ENCODE data around the gene BRD1. TPM values are rescaled to one million over a fixed set of nuclear protein-coding genes. Genes with fewer than 3 reads are reported as not detected.

BRD1 gene
- total RNA-seq, 1 donor from 2014 or later = 14.9 TPM

- no peak overlapping the region for H3K4me3 ChIP-seq
- H3K27ac ChIP-seq (replicated peaks) = no peak overlapping the region
- peaks cover 10% of the 10 kb centered on the region for H3K9me3 ChIP-seq (replicated peaks)
- no peaks in the 10 kb centered on the region for H3K4me1 ChIP-seq
- no peak for DNase-seq
- H3K36me3 ChIP-seq = no peaks in the 10 kb centered on the region
- TF ChIP-seq, protein P1, sequence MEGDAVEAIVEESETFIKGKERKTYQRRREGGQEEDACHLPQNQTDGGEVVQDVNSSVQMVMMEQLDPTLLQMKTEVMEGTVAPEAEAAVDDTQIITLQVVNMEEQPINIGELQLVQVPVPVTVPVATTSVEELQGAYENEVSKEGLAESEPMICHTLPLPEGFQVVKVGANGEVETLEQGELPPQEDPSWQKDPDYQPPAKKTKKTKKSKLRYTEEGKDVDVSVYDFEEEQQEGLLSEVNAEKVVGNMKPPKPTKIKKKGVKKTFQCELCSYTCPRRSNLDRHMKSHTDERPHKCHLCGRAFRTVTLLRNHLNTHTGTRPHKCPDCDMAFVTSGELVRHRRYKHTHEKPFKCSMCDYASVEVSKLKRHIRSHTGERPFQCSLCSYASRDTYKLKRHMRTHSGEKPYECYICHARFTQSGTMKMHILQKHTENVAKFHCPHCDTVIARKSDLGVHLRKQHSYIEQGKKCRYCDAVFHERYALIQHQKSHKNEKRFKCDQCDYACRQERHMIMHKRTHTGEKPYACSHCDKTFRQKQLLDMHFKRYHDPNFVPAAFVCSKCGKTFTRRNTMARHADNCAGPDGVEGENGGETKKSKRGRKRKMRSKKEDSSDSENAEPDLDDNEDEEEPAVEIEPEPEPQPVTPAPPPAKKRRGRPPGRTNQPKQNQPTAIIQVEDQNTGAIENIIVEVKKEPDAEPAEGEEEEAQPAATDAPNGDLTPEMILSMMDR (IDR thresholded peaks at IDR 0.05; ENCODE audit: borderline replicate concordance) = no peak
- peaks cover 74% of the 10 kb centered on the region for H3K27me3 ChIP-seq (ENCODE audit: low read depth)
- intact Hi-C loops (cut with micrococcal nuclease) = no loop called here
These were observed 73.5 kb downstream of the BRD1 start for GRCh38 chr22:49753961-49754695.

DNA sequence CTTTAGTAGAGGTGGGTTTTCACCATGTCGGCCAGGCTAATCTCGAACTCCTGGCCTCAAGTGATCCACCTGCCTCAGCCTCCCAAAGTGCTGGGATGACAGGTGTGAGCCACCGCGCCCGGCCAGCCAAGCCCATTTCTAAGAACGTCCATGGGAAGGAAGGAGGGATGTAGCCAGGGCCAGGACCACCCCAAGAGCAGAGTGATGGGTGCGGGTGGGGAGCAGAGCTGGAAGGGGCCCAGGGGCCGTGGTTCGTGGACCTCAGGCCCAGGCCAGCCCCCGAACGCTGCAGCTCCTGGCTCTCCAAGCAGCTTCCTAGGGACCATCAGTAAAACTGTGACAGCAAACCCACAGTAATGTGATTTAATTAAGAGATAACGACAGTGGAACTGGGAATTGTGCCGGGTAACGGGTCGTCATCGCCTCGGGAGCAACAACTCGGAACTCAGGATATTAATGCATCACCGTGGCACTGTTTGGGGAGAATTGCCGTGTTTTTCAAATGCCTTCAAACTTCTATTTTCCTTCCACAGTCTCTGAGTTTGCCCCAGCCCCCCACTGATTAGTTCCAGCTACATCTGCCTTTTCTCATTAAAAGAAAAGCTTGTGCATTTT lies 74.3 kb downstream of the BRD1 start:
- no peak overlapping the region for H3K27ac ChIP-seq (replicated peaks)
- H3K9me3 ChIP-seq (replicated peaks) = peaks cover 11% of the 10 kb centered on the region
- H3K4me3 ChIP-seq = no peak overlapping the region
- peaks cover 80% of the 10 kb centered on the region for H3K27me3 ChIP-seq (ENCODE audit: low read depth)
- no peak for DNase-seq
- intact Hi-C loops (cut with micrococcal nuclease) = no loop called here
- no peaks in the 10 kb centered on the region for H3K36me3 ChIP-seq
- TF ChIP-seq, protein P1 (IDR thresholded peaks at IDR 0.05; ENCODE audit: borderline replicate concordance) = no peak
- no peaks in the 10 kb centered on the region for H3K4me1 ChIP-seq

GRCh38 chr22:49752598-49753091 lies 75.0 kb downstream of the BRD1 start:
- Histone ChIP-seq H3K4me3 (no peak overlapping the region), H3K4me1 (no peaks in the 10 kb centered on the region), H3K9me3 (replicated peaks) (peaks cover 18% of the 10 kb centered on the region), H3K36me3 (no peaks in the 10 kb centered on the region), H3K27ac (replicated peaks) (no peak overlapping the region), H3K27me3 (ENCODE audit: low read depth) (peaks cover 83% of the 10 kb centered on the region)
- intact Hi-C loops (cut with micrococcal nuclease) = no loop called here
- no peak for DNase-seq
- TF ChIP-seq, protein P1 (IDR thresholded peaks at IDR 0.05; ENCODE audit: borderline replicate concordance) = no peak

- H3K27me3 ChIP-seq (ENCODE audit: low read depth) = peaks cover 82% of the 10 kb centered on the region
- intact Hi-C loops (cut with micrococcal nuclease) = no loop called here
- H3K9me3 ChIP-seq (replicated peaks) = peaks cover 19% of the 10 kb centered on the region
- peak; percentile 10 for DNase-seq
- H3K4me3 ChIP-seq = no peak overlapping the region
- H3K27ac ChIP-seq (replicated peaks) = no peak overlapping the region
- no peaks in the 10 kb centered on the region for H3K36me3 ChIP-seq
- TF ChIP-seq, protein P1 (IDR thresholded peaks at IDR 0.05; ENCODE audit: borderline replicate concordance) = no peak
- H3K4me1 ChIP-seq = no peaks in the 10 kb centered on the region
These were observed 75.6 kb downstream of the BRD1 start for GRCh38 chr22:49751966-49752597.

- H3K4me3 ChIP-seq = no peak overlapping the region
- peaks cover 75% of the 10 kb centered on the region for H3K27me3 ChIP-seq (ENCODE audit: low read depth)
- peaks cover 21% of the 10 kb centered on the region for H3K9me3 ChIP-seq (replicated peaks)
- TF ChIP-seq, protein P1 (IDR thresholded peaks at IDR 0.05; ENCODE audit: borderline replicate concordance) = no peak
- no peaks in the 10 kb centered on the region for H3K4me1 ChIP-seq
- no peak overlapping the region for H3K27ac ChIP-seq (replicated peaks)
- intact Hi-C loops (cut with micrococcal nuclease) = no loop called here
- H3K36me3 ChIP-seq = no peaks in the 10 kb centered on the region
- peak; percentile 3 for DNase-seq
These were observed 76.2 kb downstream of the BRD1 start for GRCh38 chr22:49751318-49751965.

All from left ventricle myocardium inferior (tissue), 1 donor.